Occipital lobe (tissue), 2 donors: ENCODE data around the gene CAND2. TPM values are rescaled to one million over a fixed set of nuclear protein-coding genes. Genes with fewer than 3 reads are reported as not detected.

Experiments
- small RNA-seq: library from RNA; depleted of rRNA; stranded (forward); fragments of <200 nt; gene quantifications from one replicate; pipeline ENCODE3, GENCODE V24; 2014
- total RNA-seq: library from RNA; depleted of rRNA; stranded (reverse); fragments of >200 nt; gene quantifications from one replicate; pipeline ENCODE4 v1.2.3, GENCODE V29; 2014

The CAND2 gene
- total RNA-seq, 1 donor from 2014 or later: 14.5 TPM

Small RNA genes lying within 50 kb of the gene (small RNA-seq; reads per million reads assigned to genes)
- gene AC034198.1: not detected

Other genes with a start within 250 kb of the CAND2 start
- gene MKRN2, start 239.6 kb upstream of the CAND2 start, total RNA-seq: 33.8 TPM
- 216 TPM for gene RAF1, start 132.6 kb upstream of the CAND2 start, total RNA-seq
- not detected for gene TMEM40, start 37.4 kb upstream of the CAND2 start, total RNA-seq
- gene RPL32, start 44.9 kb downstream of the CAND2 start, total RNA-seq: 2,076 TPM